ENCODE results near the gene PPP2R3C.
"Not testable (repeated sequence)": the region's sequence is repeated elsewhere in the genome, so short reads cannot be mapped to it uniquely, and the experiment has no call there.

The PPP2R3C gene

DNA sequence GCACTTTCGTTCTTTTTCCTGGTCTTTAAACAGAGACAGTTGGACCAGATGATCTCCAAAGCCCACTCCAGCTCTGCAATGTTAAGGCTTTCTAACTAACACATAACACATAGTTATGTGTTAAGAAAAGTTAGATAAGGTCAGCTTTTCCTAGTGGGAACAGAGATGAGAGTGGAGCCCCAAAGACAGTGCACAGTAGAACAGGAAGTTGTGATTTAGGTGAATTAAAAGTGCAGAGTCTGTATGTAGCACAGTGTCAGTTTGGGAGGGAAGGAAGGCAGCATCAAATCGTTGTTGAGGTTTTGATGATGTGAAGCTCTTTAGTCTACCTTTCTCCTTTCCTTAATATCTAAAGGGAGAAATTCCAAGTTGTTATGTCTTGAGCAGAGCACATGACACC is 32.2 kb upstream of the PPP2R3C start:
- Histone ChIP-seq H3K9ac (ENCODE audit: low read depth, low read length, poor library complexity, severe bottlenecking) (no peak overlapping the region), H3K4me2 (ENCODE audit: low read depth, low read length, poor library complexity, severe bottlenecking) (peak overlapping the region; percentile 1), H3K4me1 (ENCODE audit: insufficient read depth, low read length, poor library complexity, severe bottlenecking) (peaks cover 26% of the 10 kb centered on the region), H4K20me1 (ENCODE audit: insufficient read depth, low read length, poor library complexity, severe bottlenecking) (no peaks in the 10 kb centered on the region), H3K36me3 (ENCODE audit: insufficient read depth, low read length) (peaks cover 5% of the 10 kb centered on the region; the same call in 1 of the 2 replicates), H3F3A (ENCODE audit: low read depth) (0 out of 2 replicates have a peak, but pooled peaks cover 6% of the 10 kb centered on the region), H3K4me3 (ENCODE audit: low read length, poor library complexity, severe bottlenecking) (no peak overlapping the region), H3K27me3 (ENCODE audit: insufficient read depth, low read length, poor library complexity, severe bottlenecking) (no peaks in the 10 kb centered on the region), H3K9me3 (ENCODE audit: insufficient read depth, low read depth, low read length) (no peaks in the 10 kb centered on the region), H3K9me2 (replicated peaks; ENCODE audit: low read depth, low read length) (no peaks in the 10 kb centered on the region), H3K79me2 (ENCODE audit: insufficient read depth, low read length) (peaks cover 24% of the 10 kb centered on the region), H2AFZ (ENCODE audit: low read length) (no peak overlapping the region)
- no peak for TF ChIP-seq EZH2phosphoT487 (IDR thresholded peaks at IDR 0.05; ENCODE audit: borderline replicate concordance)
- TF ChIP-seq, protein P1, sequence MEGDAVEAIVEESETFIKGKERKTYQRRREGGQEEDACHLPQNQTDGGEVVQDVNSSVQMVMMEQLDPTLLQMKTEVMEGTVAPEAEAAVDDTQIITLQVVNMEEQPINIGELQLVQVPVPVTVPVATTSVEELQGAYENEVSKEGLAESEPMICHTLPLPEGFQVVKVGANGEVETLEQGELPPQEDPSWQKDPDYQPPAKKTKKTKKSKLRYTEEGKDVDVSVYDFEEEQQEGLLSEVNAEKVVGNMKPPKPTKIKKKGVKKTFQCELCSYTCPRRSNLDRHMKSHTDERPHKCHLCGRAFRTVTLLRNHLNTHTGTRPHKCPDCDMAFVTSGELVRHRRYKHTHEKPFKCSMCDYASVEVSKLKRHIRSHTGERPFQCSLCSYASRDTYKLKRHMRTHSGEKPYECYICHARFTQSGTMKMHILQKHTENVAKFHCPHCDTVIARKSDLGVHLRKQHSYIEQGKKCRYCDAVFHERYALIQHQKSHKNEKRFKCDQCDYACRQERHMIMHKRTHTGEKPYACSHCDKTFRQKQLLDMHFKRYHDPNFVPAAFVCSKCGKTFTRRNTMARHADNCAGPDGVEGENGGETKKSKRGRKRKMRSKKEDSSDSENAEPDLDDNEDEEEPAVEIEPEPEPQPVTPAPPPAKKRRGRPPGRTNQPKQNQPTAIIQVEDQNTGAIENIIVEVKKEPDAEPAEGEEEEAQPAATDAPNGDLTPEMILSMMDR (conservative IDR thresholded peaks at IDR 0.05; ENCODE audit: low read length) = no peak

GRCh38 chr14:35152531-35152930 is 30.7 kb upstream of the PPP2R3C start:
- H3K9me3 ChIP-seq (ENCODE audit: insufficient read depth, low read depth, low read length); H3K36me3 ChIP-seq (ENCODE audit: insufficient read depth, low read length); H4K20me1 ChIP-seq (ENCODE audit: insufficient read depth, low read length, poor library complexity, severe bottlenecking); H3F3A ChIP-seq (ENCODE audit: low read depth); H2AFZ ChIP-seq (ENCODE audit: low read length); H3K9me2 ChIP-seq (replicated peaks; ENCODE audit: low read depth, low read length); H3K9ac ChIP-seq (ENCODE audit: low read depth, low read length, poor library complexity, severe bottlenecking); H3K27me3 ChIP-seq (ENCODE audit: insufficient read depth, low read length, poor library complexity, severe bottlenecking); H3K4me2 ChIP-seq (ENCODE audit: low read depth, low read length, poor library complexity, severe bottlenecking); H3K4me3 ChIP-seq (ENCODE audit: low read length, poor library complexity, severe bottlenecking): not testable (repeated sequence)
- H3K79me2 ChIP-seq (ENCODE audit: insufficient read depth, low read length) = peaks cover 31% of the 10 kb centered on the region
- peaks cover 26% of the 10 kb centered on the region for H3K4me1 ChIP-seq (ENCODE audit: insufficient read depth, low read length, poor library complexity, severe bottlenecking)

DNA sequence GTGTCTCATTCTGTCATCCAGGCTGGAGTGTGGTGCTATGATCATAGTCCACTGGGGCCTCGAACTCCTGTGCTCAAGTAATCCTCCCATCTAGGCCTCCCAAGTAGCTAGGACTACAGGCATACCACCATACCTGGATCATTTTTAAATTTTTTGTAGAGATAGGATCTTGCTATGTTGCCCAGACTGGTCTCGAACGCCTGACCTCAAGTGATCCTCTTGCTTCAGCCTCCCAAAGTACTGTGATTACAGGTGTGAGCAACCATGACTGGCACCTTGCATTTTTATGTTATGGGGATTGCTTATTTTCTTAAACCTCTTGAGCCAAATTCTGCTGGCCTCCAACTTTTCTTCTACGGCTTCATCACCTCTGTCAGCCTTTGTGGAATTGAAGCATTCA is 27.4 kb upstream of the PPP2R3C start:
- H3K79me2 ChIP-seq (ENCODE audit: insufficient read depth, low read length) = peaks cover 31% of the 10 kb centered on the region
- H3K27me3 ChIP-seq (ENCODE audit: insufficient read depth, low read length, poor library complexity, severe bottlenecking) = no peaks in the 10 kb centered on the region
- H2AFZ ChIP-seq (ENCODE audit: low read length) = no peak overlapping the region
- H3K4me3 ChIP-seq (ENCODE audit: low read length, poor library complexity, severe bottlenecking) = no peak overlapping the region
- no peak overlapping the region for H3K4me2 ChIP-seq (ENCODE audit: low read depth, low read length, poor library complexity, severe bottlenecking)
- peaks cover 7% of the 10 kb centered on the region for H3K36me3 ChIP-seq (ENCODE audit: insufficient read depth, low read length)
- H3K4me1 ChIP-seq (ENCODE audit: insufficient read depth, low read length, poor library complexity, severe bottlenecking) = peaks cover 6% of the 10 kb centered on the region
- H3K9ac ChIP-seq (ENCODE audit: low read depth, low read length, poor library complexity, severe bottlenecking) = no peak overlapping the region
- no peaks in the 10 kb centered on the region for H3F3A ChIP-seq (ENCODE audit: low read depth)
- no peaks in the 10 kb centered on the region for H3K9me2 ChIP-seq (replicated peaks; ENCODE audit: low read depth, low read length)
- no peaks in the 10 kb centered on the region for H4K20me1 ChIP-seq (ENCODE audit: insufficient read depth, low read length, poor library complexity, severe bottlenecking)
- H3K9me3 ChIP-seq (ENCODE audit: insufficient read depth, low read depth, low read length) = no peaks in the 10 kb centered on the region
- TF ChIP-seq, protein P1 (conservative IDR thresholded peaks at IDR 0.05; ENCODE audit: low read length) = no peak
- no peak for TF ChIP-seq EZH2phosphoT487 (IDR thresholded peaks at IDR 0.05; ENCODE audit: borderline replicate concordance)

- Histone ChIP-seq H3K9ac (ENCODE audit: low read depth, low read length, poor library complexity, severe bottlenecking) (no peak overlapping the region), H3K79me2 (ENCODE audit: insufficient read depth, low read length) (peaks cover 31% of the 10 kb centered on the region), H3K27me3 (ENCODE audit: insufficient read depth, low read length, poor library complexity, severe bottlenecking) (no peaks in the 10 kb centered on the region), H3K4me3 (ENCODE audit: low read length, poor library complexity, severe bottlenecking) (no peak overlapping the region), H2AFZ (ENCODE audit: low read length) (no peak overlapping the region), H3K4me2 (ENCODE audit: low read depth, low read length, poor library complexity, severe bottlenecking) (no peak overlapping the region), H3K9me3 (ENCODE audit: insufficient read depth, low read depth, low read length) (no peaks in the 10 kb centered on the region), H3K4me1 (ENCODE audit: insufficient read depth, low read length, poor library complexity, severe bottlenecking) (peaks cover 2% of the 10 kb centered on the region), H4K20me1 (ENCODE audit: insufficient read depth, low read length, poor library complexity, severe bottlenecking) (no peaks in the 10 kb centered on the region), H3K9me2 (replicated peaks; ENCODE audit: low read depth, low read length) (no peaks in the 10 kb centered on the region), H3K36me3 (ENCODE audit: insufficient read depth, low read length) (peaks cover 7% of the 10 kb centered on the region), H3F3A (ENCODE audit: low read depth) (no peaks in the 10 kb centered on the region)
- TF ChIP-seq, protein P1 (conservative IDR thresholded peaks at IDR 0.05; ENCODE audit: low read length) = no peak
- no peak for TF ChIP-seq EZH2phosphoT487 (IDR thresholded peaks at IDR 0.05; ENCODE audit: borderline replicate concordance)
Observed at GRCh38 chr14:35147711-35148110, 25.9 kb upstream of the PPP2R3C start.

All from Loucy (cell line).